ENCODE measurements around the gene TRIM61. TPM values are rescaled to one million over a fixed set of nuclear protein-coding genes. Genes with fewer than 3 reads are reported as not detected.

The TRIM61 gene
- total RNA-seq, 6 experiments from 2014 or later: 0.24 to 0.37 (median 0.35) TPM; not detected in 3

- Histone ChIP-seq H3K36me3 (no peaks in the 10 kb centered on the region), H3K27ac (no peak overlapping the region), H3K27me3 (no peaks in the 10 kb centered on the region), H3K4me3 (no peak overlapping the region), H3K4me1 (no peaks in the 10 kb centered on the region), H3K9me3 (no peaks in the 10 kb centered on the region)
- no peak for TF ChIP-seq CTCF (IDR thresholded peaks at IDR 0.05)
- TF ChIP-seq POLR2A (IDR thresholded peaks at IDR 0.05): no peak
- ATAC-seq (no peak), DNase-seq (no peak)
- WGBS (ENCODE audit: insufficient coverage, low coverage, low lambda C conversion rate, missing lambda C conversion rate): 78% methylated on average over 1 of the region's 5 CpGs
- intact Hi-C loops (cut with DNase I): no loop called here
These were observed 33.9 kb upstream of the TRIM61 start for GRCh38 chr4:165011403-165011802.

- Histone ChIP-seq H3K4me3 (no peak overlapping the region), H3K27me3 (no peaks in the 10 kb centered on the region), H3K36me3 (no peaks in the 10 kb centered on the region), H3K4me1 (no peaks in the 10 kb centered on the region), H3K27ac (no peak overlapping the region), H3K9me3 (no peaks in the 10 kb centered on the region)
- TF ChIP-seq POLR2A (IDR thresholded peaks at IDR 0.05): no peak
- TF ChIP-seq CTCF (IDR thresholded peaks at IDR 0.05): no peak
- ATAC-seq (no peak), DNase-seq (no peak)
- intact Hi-C loops (cut with DNase I): no loop called here
- 74% methylated on average over 7 of the region's 8 CpGs for WGBS (ENCODE audit: insufficient coverage, low coverage, low lambda C conversion rate, missing lambda C conversion rate)
These were observed 33.5 kb upstream of the TRIM61 start for GRCh38 chr4:165010991-165011390.

- no peaks in the 10 kb centered on the region for H3K4me1 ChIP-seq
- intact Hi-C loops (cut with DNase I): no loop called here
- no peaks in the 10 kb centered on the region for H3K27me3 ChIP-seq
- H3K4me3 ChIP-seq: no peak overlapping the region
- no peak overlapping the region for H3K27ac ChIP-seq
- no peaks in the 10 kb centered on the region for H3K9me3 ChIP-seq
- no peak for DNase-seq
- no peak for ATAC-seq
- H3K36me3 ChIP-seq: no peaks in the 10 kb centered on the region
- no peak for TF ChIP-seq CTCF (IDR thresholded peaks at IDR 0.05)
- TF ChIP-seq POLR2A (IDR thresholded peaks at IDR 0.05): no peak
- whole genome bisulfite sequencing (ENCODE audit: insufficient coverage, low coverage, low lambda C conversion rate, missing lambda C conversion rate): no CpG with 5 or more reads among the region's 2 CpGs
These were observed 33.0 kb upstream of the TRIM61 start for GRCh38 chr4:165010487-165010886.

- DNase-seq (no peak), ATAC-seq (no peak)
- H3K27me3 ChIP-seq: no peaks in the 10 kb centered on the region
- H3K4me3 ChIP-seq: no peak overlapping the region
- H3K27ac ChIP-seq: no peak overlapping the region
- no peaks in the 10 kb centered on the region for H3K4me1 ChIP-seq
- WGBS (ENCODE audit: insufficient coverage, low coverage, low lambda C conversion rate, missing lambda C conversion rate): 60% methylated on average over 5 of the region's 5 CpGs
- intact Hi-C loops (cut with DNase I): no loop called here
- TF ChIP-seq POLR2A (IDR thresholded peaks at IDR 0.05): no peak
- H3K36me3 ChIP-seq: no peaks in the 10 kb centered on the region
- no peaks in the 10 kb centered on the region for H3K9me3 ChIP-seq
These were observed 32.2 kb upstream of the TRIM61 start for GRCh38 chr4:165009493-165010227.

GRCh38 chr4:165006886-165007285 is 29.4 kb upstream of the TRIM61 start:
- DNase-seq: no peak
- Histone ChIP-seq H3K4me3 (no peak overlapping the region), H3K4me1 (no peaks in the 10 kb centered on the region), H3K27ac (no peak overlapping the region), H3K36me3 (no peaks in the 10 kb centered on the region), H3K9me3 (no peaks in the 10 kb centered on the region), H3K27me3 (no peaks in the 10 kb centered on the region)
- intact Hi-C loops (cut with DNase I): no loop called here
- WGBS (ENCODE audit: insufficient coverage, low coverage, low lambda C conversion rate, missing lambda C conversion rate): 44% methylated on average over 4 of the region's 5 CpGs
- peak in 3 of 4 donors; percentile 54 to 64 (median 61) for ATAC-seq
- no peak for TF ChIP-seq CTCF (IDR thresholded peaks at IDR 0.05)
- TF ChIP-seq POLR2A (IDR thresholded peaks at IDR 0.05): no peak
